HTERT RPE-1 (cell line): Measurements from ENCODE around the gene KCNC2.
"Not testable (repeated sequence)": the region's sequence is repeated elsewhere in the genome, so short reads cannot be mapped to it uniquely, and the experiment has no call there.

Experiments used
- in situ Hi-C: fragments of 300-500 bp; cut with MboI; formaldehyde crosslinking; loops from 4 replicates; pipeline ENCODE4 v1.14.3; 2020; ENCODE audit warnings: low sequenced_read_pairs

Gene KCNC2

GRCh38 chr12:75209812-75210138 is at the start of gene KCNC2:
Gene KCNC2 (minus strand): TSS chr12:75209839.
- in situ Hi-C loops = no loop called here

DNA sequence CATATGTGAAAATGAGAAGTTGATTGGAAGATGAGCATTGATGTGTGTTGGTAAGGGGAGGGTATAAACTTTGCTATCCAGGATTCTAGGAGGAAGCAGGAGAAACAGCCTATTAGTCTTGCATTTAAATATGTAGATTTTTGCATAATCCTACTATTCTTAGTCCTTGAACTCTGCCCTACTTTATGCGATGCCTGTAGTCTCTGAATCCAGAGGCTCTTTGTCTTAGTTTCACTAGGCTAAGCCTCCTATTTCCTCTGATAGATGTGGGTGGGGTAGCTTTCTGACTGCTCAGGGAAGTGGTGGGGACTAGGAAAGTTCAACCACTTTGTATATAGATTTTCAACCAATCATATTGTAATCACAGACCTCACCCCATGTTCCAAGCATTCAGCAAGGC is 49.5 kb upstream of the KCNC2 start:
- in situ Hi-C loops = no loop called here

GRCh38 chr12:75257510-75257909 is 47.9 kb upstream of the KCNC2 start:
- in situ Hi-C loops = no loop called here

DNA sequence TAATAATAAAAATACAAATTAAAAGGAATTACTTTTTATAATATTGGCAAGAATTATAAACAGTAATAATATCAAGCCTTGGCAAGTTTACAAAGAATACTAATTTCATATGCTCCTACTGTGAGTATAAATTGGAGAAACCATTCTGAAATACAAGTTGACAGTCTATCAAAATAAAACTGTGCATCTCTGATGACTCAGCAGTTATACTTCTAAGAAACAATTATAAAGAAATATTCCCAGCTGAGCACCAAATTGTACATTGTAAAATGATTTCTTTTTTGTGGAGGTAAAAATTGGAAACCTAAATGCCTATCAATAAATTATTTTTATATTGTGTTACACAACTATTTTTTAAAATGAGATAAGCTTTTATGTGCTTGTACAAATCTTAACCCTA is 35.5 kb upstream of the KCNC2 start:
- in situ Hi-C loops = no loop called here

- in situ Hi-C loops = no loop called here
Measured at GRCh38 chr12:75239987-75240386, 30.3 kb upstream of the KCNC2 start.

DNA sequence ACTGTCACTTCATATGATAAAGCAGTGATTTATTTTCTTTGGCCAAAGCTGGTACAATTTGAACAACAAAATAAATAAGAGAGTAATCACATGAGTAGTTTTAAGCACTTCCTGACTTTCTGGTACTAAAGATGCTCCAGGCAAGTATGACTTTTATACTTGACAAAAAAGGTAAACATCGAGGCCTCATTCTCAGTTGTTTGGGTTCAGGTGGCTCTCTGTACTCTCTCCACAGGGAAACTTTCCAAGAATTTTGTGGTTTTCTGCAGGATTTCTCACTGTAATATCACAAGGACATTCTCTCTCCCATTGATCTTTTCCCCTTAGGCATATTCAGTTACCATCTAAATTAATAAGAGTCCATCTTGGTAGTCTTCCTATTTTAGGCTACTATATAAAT is 26.6 kb upstream of the KCNC2 start:
- in situ Hi-C loops = no loop called here

DNA sequence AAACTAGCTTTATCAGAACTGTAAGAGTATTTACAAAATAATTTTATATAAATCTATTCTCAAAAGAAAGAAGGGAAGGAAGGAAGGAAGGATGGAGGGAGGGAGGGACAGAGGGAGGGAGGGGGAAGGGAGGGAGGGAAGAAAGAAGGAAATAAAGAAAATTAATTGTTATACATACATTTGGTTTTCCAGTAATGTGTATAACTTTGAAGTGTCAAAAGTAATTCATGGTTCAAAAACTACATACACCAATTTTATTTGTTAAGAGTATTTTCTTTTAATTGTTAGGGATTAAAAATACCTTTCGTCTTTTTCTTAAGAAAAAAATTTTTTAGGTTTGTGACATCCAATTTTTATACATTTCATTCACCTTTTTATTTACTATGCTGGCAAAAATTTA is 17.5 kb upstream of the KCNC2 start:
- in situ Hi-C loops = no loop called here

DNA sequence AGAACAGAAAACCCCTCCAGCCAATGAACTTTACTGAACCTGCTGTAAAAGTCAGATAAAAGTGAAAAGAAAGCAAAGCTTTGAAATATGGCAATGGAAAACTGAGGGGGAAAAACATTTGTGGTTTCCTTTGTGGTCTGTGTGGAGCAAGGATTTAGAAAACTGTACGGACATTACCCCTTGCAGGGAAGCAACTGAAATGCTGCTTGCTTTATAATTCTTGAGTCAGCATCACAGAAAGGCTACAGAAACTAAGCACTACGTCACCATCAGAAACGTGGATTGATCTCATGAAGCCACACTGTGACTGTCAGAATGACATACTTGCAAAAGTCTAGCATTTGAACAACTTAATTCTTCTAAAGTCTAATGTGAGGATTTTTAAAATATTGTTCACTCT is 2.4 kb upstream of the KCNC2 start:
- in situ Hi-C loops = no loop called here

DNA sequence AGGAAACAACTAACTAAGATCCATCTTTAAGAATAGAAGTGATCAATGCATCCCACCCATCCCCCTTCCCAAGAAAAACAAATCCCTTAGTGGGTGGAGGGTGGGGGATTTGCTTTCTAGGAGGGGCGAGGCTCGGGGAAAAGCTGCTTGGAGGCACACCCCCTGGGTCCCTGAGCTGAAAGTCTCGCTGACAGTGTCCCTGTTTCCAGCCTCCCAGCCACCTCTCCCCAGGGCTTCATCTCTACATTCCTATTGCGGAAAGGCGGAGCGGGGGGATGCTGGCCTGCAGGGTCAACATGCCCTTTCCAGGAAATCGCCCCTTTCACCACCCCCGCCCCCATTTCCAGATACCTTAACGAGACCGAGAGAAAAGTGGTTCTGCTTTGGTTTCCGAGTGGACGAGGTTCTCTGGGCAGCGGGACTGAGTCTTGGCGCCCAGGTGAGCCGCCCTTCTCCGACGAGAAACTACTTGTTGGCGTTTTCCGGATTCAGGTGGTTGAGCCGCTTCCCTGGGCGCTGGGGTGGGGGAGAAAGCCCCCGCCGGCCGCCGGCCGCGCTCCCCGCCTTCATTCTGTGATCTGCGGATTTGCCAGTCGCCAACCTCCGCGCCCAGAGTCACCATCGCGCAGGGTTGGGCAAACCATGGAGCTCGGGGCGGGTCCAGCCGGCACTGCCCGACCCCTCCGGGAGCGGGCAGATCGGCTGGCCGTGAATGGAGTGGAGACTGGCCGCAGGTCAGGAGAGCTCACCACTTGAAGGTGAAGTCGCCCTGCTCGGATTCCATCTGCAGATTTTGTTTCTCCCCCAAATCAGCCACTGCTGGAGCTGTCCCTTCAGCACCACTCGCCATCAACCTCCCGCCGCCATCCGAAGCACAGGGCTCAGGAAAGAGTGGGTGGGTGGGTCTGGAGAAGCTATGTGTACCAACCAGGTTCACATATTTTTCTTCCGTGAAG is 505 bp downstream of the KCNC2 start:
- in situ Hi-C loops = no loop called here

DNA sequence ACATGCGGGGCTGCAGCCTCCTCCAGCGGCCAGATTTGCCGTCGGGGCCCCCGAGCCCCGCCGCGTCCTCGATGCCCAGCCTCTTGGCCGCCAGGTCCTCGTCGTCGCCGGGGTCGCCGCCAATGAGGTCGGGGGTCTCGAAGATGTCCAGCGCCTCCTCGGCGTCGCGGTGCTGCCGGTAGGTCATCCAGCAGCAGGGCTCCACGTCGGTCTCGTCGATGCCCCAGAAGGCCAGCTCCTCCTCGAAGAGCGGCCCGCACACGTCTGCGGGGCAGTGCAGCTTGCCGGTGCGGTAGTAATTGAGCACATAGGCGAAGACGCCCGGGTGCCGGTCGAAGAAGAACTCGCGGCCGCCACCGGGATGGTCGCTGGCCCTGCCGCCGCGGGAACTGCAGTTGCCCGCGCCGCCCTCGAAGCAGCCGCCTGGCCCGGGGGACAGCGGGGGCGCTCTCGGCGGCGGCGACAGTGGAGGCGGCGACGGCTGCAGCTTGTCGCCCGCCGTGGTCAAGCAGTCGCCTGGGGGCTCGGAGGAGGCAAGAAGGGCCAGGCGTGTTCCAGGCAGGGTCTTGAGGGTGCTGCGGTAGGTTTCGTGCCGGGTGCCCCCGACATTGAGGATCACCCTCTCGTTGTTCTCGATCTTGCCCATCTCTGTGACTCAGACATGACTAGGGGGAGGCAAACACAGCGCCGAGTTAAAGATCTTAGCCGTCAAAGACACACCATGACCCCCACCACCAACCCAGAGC is 2.1 kb downstream of the KCNC2 start:
- in situ Hi-C loops = no loop called here

DNA sequence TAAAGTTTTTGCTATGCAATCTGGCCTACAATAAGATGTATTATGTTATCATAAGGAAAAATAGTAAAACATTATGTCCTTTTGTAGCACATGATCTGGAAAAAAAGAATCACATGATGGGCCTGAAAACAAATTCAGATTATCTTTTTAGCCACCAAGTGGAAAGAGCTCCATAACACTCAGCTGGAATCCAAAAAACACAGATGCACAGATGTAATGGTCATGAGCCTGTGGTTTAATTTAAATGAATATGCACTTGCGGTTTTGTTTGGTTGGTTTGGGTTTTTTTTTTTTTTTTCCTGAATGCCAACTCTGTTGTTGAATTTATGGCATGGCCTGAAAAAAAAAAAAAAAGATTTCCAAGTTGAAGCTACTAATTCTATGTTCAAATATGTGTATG is 4.1 kb downstream of the KCNC2 start:
- in situ Hi-C loops = no loop called here

DNA sequence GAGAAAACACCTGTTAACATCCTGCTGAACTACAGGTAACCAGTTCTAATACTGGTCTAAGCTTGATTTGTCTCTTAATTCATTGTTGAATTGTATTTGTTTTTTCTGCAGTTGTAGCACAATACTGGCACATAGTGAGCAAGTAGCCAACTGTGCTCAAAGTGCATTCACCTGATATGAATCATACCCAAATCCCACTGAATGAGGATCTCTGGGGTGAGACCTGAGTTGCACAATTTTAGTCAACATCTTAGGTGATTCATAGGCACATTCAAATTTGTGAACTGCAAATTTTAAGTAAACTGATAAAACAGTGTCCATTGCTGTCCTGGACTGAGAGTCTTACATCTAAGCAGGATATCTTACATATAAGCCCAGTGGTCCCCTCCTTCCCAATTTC is 12.8 kb downstream of the KCNC2 start:
- in situ Hi-C loops = no loop called here

DNA sequence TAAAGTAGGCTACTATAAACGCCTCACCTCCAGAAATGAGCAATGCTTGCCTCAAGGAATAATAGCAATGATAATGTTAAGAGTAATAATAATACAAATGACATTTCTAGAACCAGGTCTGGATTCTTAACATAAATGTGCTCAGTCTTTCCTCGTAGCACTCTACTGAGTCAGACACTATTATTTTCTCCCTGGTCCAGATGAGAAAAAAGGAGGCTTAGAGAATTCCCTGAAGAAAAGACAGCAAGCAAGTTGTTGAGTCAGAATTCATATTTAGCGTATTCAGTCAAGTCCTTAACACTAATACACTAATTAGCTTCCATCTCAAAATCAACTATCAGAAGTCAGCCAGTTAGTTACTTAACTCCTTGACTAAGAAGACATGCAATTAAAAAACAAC is 13.2 kb downstream of the KCNC2 start:
- in situ Hi-C loops = no loop called here

GRCh38 chr12:75194250-75194649 is 15.4 kb downstream of the KCNC2 start:
- in situ Hi-C loops = no loop called here

DNA sequence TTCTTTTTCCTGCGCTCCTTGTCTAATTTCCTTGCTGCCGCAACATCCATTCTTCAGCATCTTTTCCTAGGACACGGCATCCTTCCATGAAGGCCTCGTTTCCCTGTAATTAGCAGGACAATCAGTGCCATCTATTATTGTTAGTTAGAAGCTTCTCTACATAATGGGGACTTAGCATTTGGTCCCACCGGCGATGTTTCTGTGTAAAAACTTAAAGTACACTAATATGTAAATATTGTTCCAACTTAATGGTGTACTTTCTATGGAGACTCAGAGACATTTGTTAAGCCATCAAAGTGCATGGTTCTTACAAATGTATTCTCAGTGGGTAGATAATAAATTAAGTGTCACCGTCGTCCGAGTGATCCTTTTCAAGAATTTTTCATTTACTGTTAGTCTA is 17.4 kb downstream of the KCNC2 start:
- in situ Hi-C loops = no loop called here

DNA sequence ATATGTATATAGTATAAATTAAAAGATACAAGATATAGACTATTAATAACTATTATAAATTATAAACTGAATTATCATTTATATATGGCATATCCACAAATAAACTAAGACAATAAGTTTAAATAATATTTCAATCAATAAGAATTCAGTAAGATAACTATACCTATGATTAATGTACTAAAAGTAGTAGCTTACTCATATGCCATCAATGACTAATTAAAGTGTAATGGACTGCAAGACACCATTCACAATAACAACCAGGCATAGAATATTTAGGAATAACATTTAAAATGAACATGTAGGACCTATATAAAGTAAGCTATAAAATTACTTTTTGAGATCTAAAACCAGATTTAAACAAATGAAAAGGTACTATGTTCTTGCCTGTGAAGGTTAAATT is 18.8 kb downstream of the KCNC2 start:
- in situ Hi-C loops = no loop called here

- in situ Hi-C loops = not testable (repeated sequence)
Measured at GRCh38 chr12:75185881-75186280, 23.8 kb downstream of the KCNC2 start.

DNA sequence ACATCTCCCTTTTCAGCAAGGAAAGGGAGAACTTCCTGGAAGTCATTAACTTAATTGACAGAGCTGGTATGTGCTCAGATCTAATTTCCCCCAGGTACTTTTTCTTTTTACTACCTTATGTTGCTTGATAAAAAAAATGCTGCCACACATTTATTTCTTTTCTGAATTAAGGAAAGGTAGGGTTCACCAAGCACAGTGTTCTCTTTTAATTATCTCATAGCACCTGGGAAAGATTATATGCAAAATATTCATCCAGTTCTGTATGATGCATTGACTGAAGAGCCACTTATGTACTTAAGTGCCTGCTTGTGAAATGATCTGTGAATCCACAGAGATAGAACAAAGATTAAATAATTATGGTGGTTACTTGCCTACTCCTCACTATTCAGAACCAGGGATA is 25.1 kb downstream of the KCNC2 start:
- in situ Hi-C loops = no loop called here

DNA sequence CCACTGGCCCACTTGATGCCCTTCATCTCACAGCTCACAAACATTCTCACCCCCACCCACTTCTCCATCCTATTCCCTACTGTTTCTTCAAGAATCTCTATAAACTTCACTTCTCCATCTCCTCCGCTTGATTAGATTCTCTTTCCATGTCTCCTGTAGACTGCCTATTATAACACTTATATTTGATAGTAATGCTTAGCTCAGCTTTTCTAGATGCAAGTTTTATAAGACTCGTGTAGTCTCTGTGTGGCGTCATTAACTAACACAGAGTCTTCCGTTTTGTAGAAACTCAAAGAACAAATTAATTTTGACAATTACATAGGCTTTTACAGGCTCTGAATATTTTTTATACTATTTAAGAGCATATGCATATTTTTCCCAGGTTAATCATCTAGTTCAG is 25.7 kb downstream of the KCNC2 start:
- in situ Hi-C loops = no loop called here

DNA sequence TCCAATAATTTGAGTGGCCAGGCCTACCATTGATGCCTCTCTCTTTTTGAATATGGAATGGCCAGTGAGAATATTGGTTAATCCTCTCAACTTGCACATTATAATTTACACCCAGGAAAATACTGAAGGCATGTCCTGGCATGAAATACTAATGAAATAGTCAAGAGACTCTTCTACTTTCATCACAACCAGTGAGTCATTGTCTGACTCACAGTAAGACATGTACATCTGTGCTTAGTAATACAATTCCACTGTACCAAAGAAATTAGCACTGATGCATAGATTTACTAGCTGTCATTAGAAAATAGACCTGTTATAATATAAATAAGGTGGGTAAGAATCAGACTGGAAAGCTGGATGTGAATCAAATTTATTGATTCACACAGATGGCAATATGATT is 31.6 kb downstream of the KCNC2 start:
- in situ Hi-C loops = no loop called here

- in situ Hi-C loops = no loop called here
Measured at GRCh38 chr12:75172611-75173010, 37.0 kb downstream of the KCNC2 start.

GRCh38 chr12:75170640-75171185 is 38.9 kb downstream of the KCNC2 start:
- in situ Hi-C loops = no loop called here
